Kasumi-1 (cell line): ENCODE results near the gene ONECUT3.
A peak's percentile ranks its signal among the peaks of the same experiment; 100 is the strongest.
"Not testable (repeated sequence)": the region's sequence is repeated elsewhere in the genome, so short reads cannot be mapped to it uniquely, and the experiment has no call there.

Experiments used
- DNase-seq, 2 experiments: peaks; one replicate each; lab custom pipeline; 2025; lab: John Stamatoyannopoulos, UW

Gene ONECUT3

GRCh38 chr19:1794424-1795172, 41.3 kb downstream of the ONECUT3 start:
- no peak for DNase-seq

- no peak for DNase-seq
Observed at GRCh38 chr19:1796395-1797142, 43.3 kb downstream of the ONECUT3 start.

- not testable (repeated sequence) for DNase-seq
Observed at GRCh38 chr19:1797313-1797712, 44.0 kb downstream of the ONECUT3 start.

GRCh38 chr19:1799695-1800342, 46.5 kb downstream of the ONECUT3 start:
- no peak for DNase-seq

GRCh38 chr19:1804858-1805257, 51.6 kb downstream of the ONECUT3 start:
- no peak for DNase-seq

GRCh38 chr19:1805401-1806183, 52.3 kb downstream of the ONECUT3 start:
- DNase-seq = no peak

- DNase-seq = no peak
Observed at GRCh38 chr19:1806184-1807029, 53.1 kb downstream of the ONECUT3 start.

GRCh38 chr19:1807030-1807694, 53.9 kb downstream of the ONECUT3 start:
- DNase-seq = no peak

GRCh38 chr19:1807695-1808394, 54.5 kb downstream of the ONECUT3 start:
- no peak for DNase-seq

- no peak for DNase-seq
Observed at GRCh38 chr19:1808395-1808731, 55.1 kb downstream of the ONECUT3 start.

- DNase-seq = no peak
Observed at GRCh38 chr19:1809678-1810077, 56.4 kb downstream of the ONECUT3 start.

GRCh38 chr19:1810439-1811160, 57.3 kb downstream of the ONECUT3 start:
- DNase-seq = no peak

- peak in 1 of 2 experiments; percentile 14 for DNase-seq
Observed at GRCh38 chr19:1811472-1811894, 58.2 kb downstream of the ONECUT3 start.

- peak; percentile 55 to 60 for DNase-seq
Observed at GRCh38 chr19:1811942-1812425, 58.7 kb downstream of the ONECUT3 start, which contains the start of gene ATP8B3. TSS of gene ATP8B3 (minus strand) at chr19:1812276. CDS start at chr19:1811736, 540 bp downstream.

GRCh38 chr19:1812426-1813191, 59.3 kb downstream of the ONECUT3 start:
- DNase-seq = peak; percentile 98

- peak in 1 of 2 experiments; percentile 6 for DNase-seq
Observed at GRCh38 chr19:1813192-1814182, 60.2 kb downstream of the ONECUT3 start.

- no peak for DNase-seq
Observed at GRCh38 chr19:1814391-1814790, 61.1 kb downstream of the ONECUT3 start.
